ENCODE data around the gene PPM1H.

DNA sequence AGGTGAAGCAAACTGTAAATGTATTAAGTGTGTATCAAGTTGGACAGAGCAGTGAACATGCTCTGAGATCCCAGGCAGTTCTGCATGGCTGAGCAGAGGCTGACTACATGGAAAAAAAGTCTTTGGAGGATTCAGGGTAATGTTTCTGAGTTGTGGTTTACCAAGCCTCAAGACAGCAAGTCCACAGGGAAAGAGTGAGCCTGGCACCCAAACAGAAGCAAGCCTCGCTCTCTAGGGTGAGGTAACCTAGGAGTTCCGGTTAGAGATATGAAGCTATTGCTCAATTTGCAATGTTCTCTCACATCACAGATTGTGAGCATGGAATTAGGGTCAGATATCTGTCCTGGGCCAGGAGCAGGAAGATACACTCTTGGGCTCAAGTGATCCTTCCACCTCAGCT is 309.7 kb downstream of the PPM1H start:
- TF ChIP-seq, protein P1, sequence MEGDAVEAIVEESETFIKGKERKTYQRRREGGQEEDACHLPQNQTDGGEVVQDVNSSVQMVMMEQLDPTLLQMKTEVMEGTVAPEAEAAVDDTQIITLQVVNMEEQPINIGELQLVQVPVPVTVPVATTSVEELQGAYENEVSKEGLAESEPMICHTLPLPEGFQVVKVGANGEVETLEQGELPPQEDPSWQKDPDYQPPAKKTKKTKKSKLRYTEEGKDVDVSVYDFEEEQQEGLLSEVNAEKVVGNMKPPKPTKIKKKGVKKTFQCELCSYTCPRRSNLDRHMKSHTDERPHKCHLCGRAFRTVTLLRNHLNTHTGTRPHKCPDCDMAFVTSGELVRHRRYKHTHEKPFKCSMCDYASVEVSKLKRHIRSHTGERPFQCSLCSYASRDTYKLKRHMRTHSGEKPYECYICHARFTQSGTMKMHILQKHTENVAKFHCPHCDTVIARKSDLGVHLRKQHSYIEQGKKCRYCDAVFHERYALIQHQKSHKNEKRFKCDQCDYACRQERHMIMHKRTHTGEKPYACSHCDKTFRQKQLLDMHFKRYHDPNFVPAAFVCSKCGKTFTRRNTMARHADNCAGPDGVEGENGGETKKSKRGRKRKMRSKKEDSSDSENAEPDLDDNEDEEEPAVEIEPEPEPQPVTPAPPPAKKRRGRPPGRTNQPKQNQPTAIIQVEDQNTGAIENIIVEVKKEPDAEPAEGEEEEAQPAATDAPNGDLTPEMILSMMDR (IDR thresholded peaks at IDR 0.05; ENCODE audit: low read length), result no peak
- TF ChIP-seq EZH2 (IDR thresholded peaks at IDR 0.05; ENCODE audit: borderline replicate concordance, low read length), result no peak

Measured in OCI-LY1 (cell line).